ENCODE data around the gene ABCA1.

DNA sequence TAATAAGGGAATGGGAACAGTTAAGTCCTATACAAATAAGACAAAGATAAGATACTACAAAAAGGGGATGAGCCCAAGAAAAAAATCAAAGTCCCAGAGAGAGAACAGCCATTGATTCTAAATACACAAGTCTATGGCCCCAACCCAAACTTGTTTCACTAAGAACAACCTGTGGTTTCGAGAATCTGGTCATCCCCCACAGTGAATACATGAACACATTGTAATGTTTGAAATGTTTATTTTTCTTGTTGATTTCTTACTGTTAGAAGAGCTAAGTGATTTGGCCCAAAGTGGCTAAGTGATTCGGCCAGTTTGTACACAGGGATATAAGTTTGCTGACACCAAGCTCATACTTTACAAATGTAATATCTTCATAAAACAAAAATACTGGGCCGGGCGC, 3.3 kb upstream of the ABCA1 start:
- TF ChIP-seq, protein P1, sequence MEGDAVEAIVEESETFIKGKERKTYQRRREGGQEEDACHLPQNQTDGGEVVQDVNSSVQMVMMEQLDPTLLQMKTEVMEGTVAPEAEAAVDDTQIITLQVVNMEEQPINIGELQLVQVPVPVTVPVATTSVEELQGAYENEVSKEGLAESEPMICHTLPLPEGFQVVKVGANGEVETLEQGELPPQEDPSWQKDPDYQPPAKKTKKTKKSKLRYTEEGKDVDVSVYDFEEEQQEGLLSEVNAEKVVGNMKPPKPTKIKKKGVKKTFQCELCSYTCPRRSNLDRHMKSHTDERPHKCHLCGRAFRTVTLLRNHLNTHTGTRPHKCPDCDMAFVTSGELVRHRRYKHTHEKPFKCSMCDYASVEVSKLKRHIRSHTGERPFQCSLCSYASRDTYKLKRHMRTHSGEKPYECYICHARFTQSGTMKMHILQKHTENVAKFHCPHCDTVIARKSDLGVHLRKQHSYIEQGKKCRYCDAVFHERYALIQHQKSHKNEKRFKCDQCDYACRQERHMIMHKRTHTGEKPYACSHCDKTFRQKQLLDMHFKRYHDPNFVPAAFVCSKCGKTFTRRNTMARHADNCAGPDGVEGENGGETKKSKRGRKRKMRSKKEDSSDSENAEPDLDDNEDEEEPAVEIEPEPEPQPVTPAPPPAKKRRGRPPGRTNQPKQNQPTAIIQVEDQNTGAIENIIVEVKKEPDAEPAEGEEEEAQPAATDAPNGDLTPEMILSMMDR (IDR thresholded peaks at IDR 0.05): no peak
- TF ChIP-seq POLR2A (IDR thresholded peaks at IDR 0.05) (no peak), POLR2AphosphoS5 (IDR thresholded peaks at IDR 0.05; ENCODE audit: insufficient read depth in 1 of 2, low read depth in 1 of 2) (no peak)

All from vagina (tissue), 2 donors.